Mesendoderm (in vitro differentiated cells): ENCODE data around the gene NKD1.

Experiments used
- DNase-seq: peaks from one replicate; pipeline ENCODE4 v3.0.0; 2013
- H2AK5ac ChIP-seq: 2 replicates; pipeline ENCODE4 v1.6.1; 2013; ENCODE audit warnings: low read length, inconsistent platforms
- H2BK120ac ChIP-seq: 2 replicates; pipeline ENCODE4 v1.6.1; 2013; ENCODE audit warnings: low read depth, mild to moderate bottlenecking, low read length, moderate library complexity, mixed read lengths
- H2BK15ac ChIP-seq: replicated peaks from 2 replicates; pipeline ENCODE4 v1.6.1; 2013; ENCODE audit warnings: low read depth, mild to moderate bottlenecking, moderate library complexity
- H2BK5ac ChIP-seq: 2 replicates; pipeline ENCODE4 v1.6.1; 2013; ENCODE audit warnings: low read length, inconsistent platforms
- H3K18ac ChIP-seq: 2 replicates; pipeline ENCODE4 v1.6.1; 2013; ENCODE audit warnings: mild to moderate bottlenecking, low read length, mixed read lengths
- H3K23ac ChIP-seq: one replicate; pipeline ENCODE4 v1.6.1; 2013; ENCODE audit warnings: low read length
- H3K27ac ChIP-seq: 2 replicates; pipeline ENCODE4 v1.5.1; 2013; ENCODE audit warnings: low read depth, mild to moderate bottlenecking, inconsistent platforms, low read length, moderate library complexity
- H3K27me3 ChIP-seq: 2 replicates; pipeline ENCODE4 v1.6.1; 2013; ENCODE audit warnings: low read length, control low read depth, mild to moderate bottlenecking, inconsistent platforms; ENCODE audit not compliant: insufficient read depth, poor library complexity
- H3K36me3 ChIP-seq: 2 replicates; pipeline ENCODE4 v1.6.1; 2013; ENCODE audit warnings: low read length, inconsistent platforms; ENCODE audit not compliant: control insufficient read depth, insufficient read depth
- H3K4ac ChIP-seq: one replicate; pipeline ENCODE4 v1.6.1; 2013; ENCODE audit warnings: low read depth, mild to moderate bottlenecking, low read length, moderate library complexity
- H3K4me1 ChIP-seq: 2 replicates; pipeline ENCODE4 v1.6.1; 2013; ENCODE audit warnings: low read depth, low read length, inconsistent platforms; ENCODE audit not compliant: control insufficient read depth
- H3K4me2 ChIP-seq: 2 replicates; pipeline ENCODE4 v1.6.1; 2013; ENCODE audit warnings: low read length
- H3K4me3 ChIP-seq: 2 replicates; pipeline ENCODE4 v1.5.1; 2013; ENCODE audit warnings: mild to moderate bottlenecking, low read length
- H3K56ac ChIP-seq: one replicate; pipeline ENCODE4 v1.6.1; 2013; ENCODE audit warnings: low read length
- H3K79me1 ChIP-seq: 2 replicates; pipeline ENCODE4 v1.6.1; 2013; ENCODE audit warnings: low read length, inconsistent platforms
- H3K79me2 ChIP-seq: 2 replicates; pipeline ENCODE4 v1.6.1; 2013; ENCODE audit warnings: mild to moderate bottlenecking, low read length; ENCODE audit not compliant: control insufficient read depth, insufficient read depth
- H3K9ac ChIP-seq: 2 replicates; pipeline ENCODE4 v1.6.1; 2013; ENCODE audit warnings: low read length, inconsistent platforms
- H4K5ac ChIP-seq: one replicate; pipeline ENCODE4 v1.6.1; 2013; ENCODE audit warnings: low read length
- H4K8ac ChIP-seq: one replicate; pipeline ENCODE4 v1.6.1; 2013; ENCODE audit warnings: low read depth, mild to moderate bottlenecking, control low read depth, low read length, moderate library complexity
- WGBS: extraction: QIAGEN DNeasy Blood & Tissue Kit; methylation state at CpG from one replicate; pipeline ENCODE4 v1.1.7; 2013; ENCODE audit warnings: low lambda C conversion rate, missing lambda C conversion rate; ENCODE audit not compliant: insufficient coverage; ENCODE audit errors: extremely low coverage; 5-methylcytosine and 5-hydroxymethylcytosine counted together

NKD1 gene

GRCh38 chr16:50630394-50631020 is 82.3 kb downstream of the NKD1 start:
- Histone ChIP-seq H3K27me3 (no peaks in the 10 kb centered on the region), H2BK15ac (no peak overlapping the region), H3K79me2 (no peaks in the 10 kb centered on the region), H2BK120ac (no peak overlapping the region), H3K36me3 (peaks cover 2% of the 10 kb centered on the region), H3K23ac (no peak overlapping the region), H3K27ac (no peak overlapping the region), H3K56ac (no peak overlapping the region), H2AK5ac (no peak overlapping the region), H3K4me3 (no peak overlapping the region), H3K4ac (no peak overlapping the region), H3K4me1 (no peaks in the 10 kb centered on the region), H3K79me1 (no peaks in the 10 kb centered on the region), H3K18ac (no peak overlapping the region), H4K8ac (no peak overlapping the region), H3K9ac (no peak overlapping the region), H4K5ac (no peak overlapping the region), H2BK5ac (no peak overlapping the region), H3K4me2 (no peak overlapping the region)
- WGBS, result no CpG with 5 or more reads among the region's 11 CpGs
- DNase-seq, result no peak

- no CpG with 5 or more reads among the region's 8 CpGs for WGBS
- Histone ChIP-seq H3K79me2 (no peaks in the 10 kb centered on the region), H2BK15ac (no peak overlapping the region), H3K4me2 (no peak overlapping the region), H3K4me3 (no peak overlapping the region), H3K79me1 (no peaks in the 10 kb centered on the region), H3K23ac (no peak overlapping the region), H3K4ac (no peak overlapping the region), H3K56ac (no peak overlapping the region), H3K27me3 (no peaks in the 10 kb centered on the region), H3K4me1 (no peaks in the 10 kb centered on the region), H4K5ac (no peak overlapping the region), H2AK5ac (no peak overlapping the region), H2BK120ac (no peak overlapping the region), H2BK5ac (no peak overlapping the region), H3K27ac (no peak overlapping the region), H3K36me3 (peaks cover 2% of the 10 kb centered on the region), H3K18ac (no peak overlapping the region), H3K9ac (no peak overlapping the region), H4K8ac (no peak overlapping the region)
- no peak for DNase-seq
These were observed 83.2 kb downstream of the NKD1 start for GRCh38 chr16:50631249-50631984.

GRCh38 chr16:50631985-50632576 is 83.9 kb downstream of the NKD1 start:
- Histone ChIP-seq H3K4ac (no peak overlapping the region), H3K4me3 (no peak overlapping the region), H2BK5ac (no peak overlapping the region), H3K56ac (no peak overlapping the region), H3K18ac (no peak overlapping the region), H3K27me3 (no peaks in the 10 kb centered on the region), H2AK5ac (no peak overlapping the region), H3K36me3 (peaks cover 2% of the 10 kb centered on the region), H2BK120ac (no peak overlapping the region), H3K9ac (no peak overlapping the region), H3K4me2 (no peak overlapping the region), H3K23ac (no peak overlapping the region), H2BK15ac (no peak overlapping the region), H3K79me1 (no peaks in the 10 kb centered on the region), H4K8ac (no peak overlapping the region), H3K4me1 (no peaks in the 10 kb centered on the region), H4K5ac (no peak overlapping the region), H3K27ac (no peak overlapping the region), H3K79me2 (no peaks in the 10 kb centered on the region)
- DNase-seq, result no peak
- WGBS, result no CpG with 5 or more reads among the region's 22 CpGs

GRCh38 chr16:50632927-50633800 is 85.0 kb downstream of the NKD1 start:
- DNase-seq, result no peak
- H3K4me3 ChIP-seq, result no peak overlapping the region
- H3K27me3 ChIP-seq, result no peaks in the 10 kb centered on the region
- H3K4me1 ChIP-seq, result no peaks in the 10 kb centered on the region
- WGBS, result no CpG with 5 or more reads among the region's 30 CpGs
- H2BK120ac ChIP-seq, result no peak overlapping the region
- no peak overlapping the region for H2BK15ac ChIP-seq
- H3K18ac ChIP-seq, result no peak overlapping the region
- no peaks in the 10 kb centered on the region for H3K79me2 ChIP-seq
- H3K4ac ChIP-seq, result no peak overlapping the region
- no peak overlapping the region for H3K4me2 ChIP-seq
- H4K5ac ChIP-seq, result no peak overlapping the region
- no peak overlapping the region for H4K8ac ChIP-seq
- no peak overlapping the region for H3K27ac ChIP-seq
- H2AK5ac ChIP-seq, result no peak overlapping the region
- no peak overlapping the region for H3K23ac ChIP-seq
- H2BK5ac ChIP-seq, result no peak overlapping the region
- no peak overlapping the region for H3K56ac ChIP-seq
- no peak overlapping the region for H3K9ac ChIP-seq
- H3K79me1 ChIP-seq, result no peaks in the 10 kb centered on the region
- H3K36me3 ChIP-seq, result peaks cover 2% of the 10 kb centered on the region

- Histone ChIP-seq H3K4me2 (no peak overlapping the region), H2BK5ac (no peak overlapping the region)
- WGBS, result no CpG with 5 or more reads among the region's 7 CpGs
These were observed 85.9 kb downstream of the NKD1 start for GRCh38 chr16:50634090-50634489.

More at GRCh38 chr16:50634090-50634489, 85.9 kb downstream of the NKD1 start:
- no peak overlapping the region for H3K9ac ChIP-seq
- no peak overlapping the region for H2BK120ac ChIP-seq
- H4K8ac ChIP-seq, result no peak overlapping the region
- H3K79me2 ChIP-seq, result no peaks in the 10 kb centered on the region
- H3K4ac ChIP-seq, result no peak overlapping the region
- no peak overlapping the region for H3K56ac ChIP-seq
- H3K27ac ChIP-seq, result no peak overlapping the region
- no peaks in the 10 kb centered on the region for H3K79me1 ChIP-seq
- H3K4me1 ChIP-seq, result no peaks in the 10 kb centered on the region
- H3K4me3 ChIP-seq, result no peak overlapping the region
- no peak for DNase-seq
- no peaks in the 10 kb centered on the region for H3K36me3 ChIP-seq
- no peak overlapping the region for H3K23ac ChIP-seq
- no peak overlapping the region for H2AK5ac ChIP-seq
- no peak overlapping the region for H3K18ac ChIP-seq
- H3K27me3 ChIP-seq, result no peaks in the 10 kb centered on the region
- no peak overlapping the region for H4K5ac ChIP-seq
- no peak overlapping the region for H2BK15ac ChIP-seq
